HG02981 (cell line): ENCODE results near the gene TRIM7.
"Not testable (repeated sequence)": the region's sequence is repeated elsewhere in the genome, so short reads cannot be mapped to it uniquely, and the experiment has no call there.

Source experiments
- ATAC-seq: cut with Tn5 transposase; IDR thresholded peaks from one replicate; pipeline ENCODE4 v1.9.1; 2021; ENCODE audit warnings: mild to moderate bottlenecking, moderate library complexity; ENCODE audit not compliant: unreplicated experiment

TRIM7 gene

DNA sequence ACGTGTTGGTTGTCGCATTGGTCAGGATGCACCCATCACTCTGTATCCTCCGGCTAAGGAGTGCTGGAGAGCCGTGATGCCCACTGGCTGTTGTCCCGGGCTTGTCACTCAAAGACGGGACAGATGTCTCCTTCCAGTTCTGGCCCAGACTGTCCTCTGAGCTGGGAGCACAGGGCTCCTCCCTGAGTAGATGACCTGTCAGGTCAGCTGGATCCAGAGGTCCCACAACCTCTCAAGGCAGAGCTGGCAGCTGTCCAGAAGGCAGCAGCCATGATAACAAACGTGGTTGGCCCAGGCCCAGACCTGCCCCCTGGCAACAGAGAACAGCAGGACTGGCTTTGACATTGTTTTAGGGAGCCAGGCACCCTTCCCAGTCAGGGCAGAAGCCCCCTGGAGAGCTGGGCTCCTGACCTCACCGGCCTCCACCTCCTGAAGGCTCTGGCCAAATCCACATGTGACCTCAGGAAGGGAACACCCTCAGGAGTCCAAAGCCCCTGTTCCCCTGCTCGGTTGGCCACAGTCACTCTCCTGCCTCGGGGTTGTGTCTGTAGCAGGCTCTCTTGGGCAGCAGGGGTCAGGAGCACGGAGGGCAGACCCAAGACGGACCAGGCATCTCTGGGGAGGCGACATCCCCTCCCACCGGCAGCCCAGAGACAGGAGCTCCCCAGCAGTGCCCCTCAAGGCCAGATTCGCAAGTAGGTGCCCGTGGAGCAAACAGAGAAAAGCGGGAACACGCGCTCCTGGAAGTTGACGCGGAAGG, 10.3 kb downstream of the TRIM7 start:
- ATAC-seq = no peak

DNA sequence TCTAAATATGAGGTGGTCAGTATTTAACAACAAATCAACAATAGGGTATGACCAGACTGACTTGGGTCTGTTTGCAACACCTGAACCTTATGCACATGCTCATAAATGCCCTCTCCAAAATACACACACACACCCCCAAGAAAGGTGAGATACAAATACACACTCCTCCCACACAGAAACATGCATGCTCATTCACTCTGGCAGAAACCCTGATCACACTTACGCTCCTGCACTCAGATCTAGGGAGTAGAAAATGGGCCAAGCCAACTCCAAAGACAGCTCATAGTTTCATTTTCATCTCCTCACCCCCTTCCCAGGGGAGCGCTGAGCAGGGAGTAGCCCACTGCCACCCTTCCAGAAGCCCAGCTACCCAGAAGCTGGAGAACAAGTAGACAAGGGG, 11.3 kb downstream of the TRIM7 start:
- no peak for ATAC-seq

DNA sequence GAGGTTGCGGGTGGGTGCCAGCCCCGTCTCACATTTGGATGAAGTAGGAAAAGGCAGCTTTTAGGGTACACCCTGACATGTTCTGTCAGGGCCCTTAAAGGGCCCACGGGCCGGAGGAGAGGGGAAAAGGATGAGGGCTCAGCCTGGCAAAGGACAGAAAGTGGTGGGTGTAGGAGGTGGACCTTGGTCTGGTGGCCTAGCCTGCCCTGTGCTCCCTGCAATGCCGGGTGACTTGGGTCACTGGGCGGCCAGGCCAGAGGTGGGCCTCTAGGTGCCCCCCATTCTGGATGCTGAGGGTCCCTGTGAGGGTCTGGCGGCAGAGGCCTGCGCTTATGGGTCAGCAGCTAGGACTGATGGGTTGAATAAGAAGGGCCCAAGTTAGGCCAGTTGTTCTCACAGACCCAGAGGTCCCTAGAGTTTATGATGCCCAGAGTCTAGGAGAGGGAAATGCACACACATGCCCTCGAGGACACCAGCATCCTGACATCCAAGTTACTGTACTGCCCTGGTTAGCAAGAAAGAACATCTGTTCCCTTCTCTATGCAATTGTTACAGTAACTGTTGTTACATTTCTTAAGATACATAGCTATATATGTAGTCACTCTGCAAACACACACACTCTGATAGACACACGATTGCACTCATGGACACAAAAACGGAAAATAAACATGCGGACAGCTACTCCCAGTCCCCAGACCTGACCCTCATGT, 12.5 kb downstream of the TRIM7 start:
- ATAC-seq = no peak

DNA sequence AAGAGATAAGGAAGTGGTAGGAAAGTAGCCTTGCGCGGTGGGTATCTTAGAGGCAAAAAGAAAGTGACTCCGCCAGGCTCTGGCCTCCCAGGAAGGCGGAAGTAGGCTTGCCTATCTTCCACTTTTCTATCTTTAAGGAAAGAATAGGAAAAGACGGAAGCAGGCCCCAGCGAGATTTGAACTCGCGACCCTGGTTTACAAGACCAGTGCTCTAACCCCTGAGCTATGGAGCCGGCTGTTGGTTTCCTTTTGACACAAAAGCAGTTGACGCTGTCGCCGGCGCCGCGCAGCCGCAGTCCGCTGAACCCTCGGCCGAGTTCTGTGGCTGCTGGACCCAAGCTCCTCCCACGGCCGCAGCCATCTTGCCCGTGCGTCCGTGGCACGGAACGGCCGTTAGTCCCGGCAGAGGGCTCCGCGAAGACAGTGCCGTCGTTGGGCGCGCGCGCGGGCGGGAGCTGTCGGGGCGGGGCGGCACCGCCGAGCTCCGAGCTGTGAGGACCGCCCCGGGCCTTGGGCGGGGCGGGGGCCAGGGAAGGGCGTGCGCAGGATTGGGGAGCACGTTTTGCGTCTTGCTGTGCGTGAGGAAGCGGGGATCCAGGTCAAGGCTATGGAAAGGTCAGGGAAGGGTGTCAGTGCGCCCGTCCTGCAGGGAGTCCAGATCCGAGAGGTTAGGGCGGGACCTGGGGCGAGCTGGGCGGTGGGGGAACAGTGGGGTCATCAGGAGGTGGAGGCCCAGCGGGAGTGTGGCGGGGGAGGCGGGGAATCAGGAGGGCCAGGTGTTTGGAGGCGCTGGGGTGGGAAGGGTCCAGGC, 13.3 kb downstream of the TRIM7 start:
- ATAC-seq = peak; percentile 51

DNA sequence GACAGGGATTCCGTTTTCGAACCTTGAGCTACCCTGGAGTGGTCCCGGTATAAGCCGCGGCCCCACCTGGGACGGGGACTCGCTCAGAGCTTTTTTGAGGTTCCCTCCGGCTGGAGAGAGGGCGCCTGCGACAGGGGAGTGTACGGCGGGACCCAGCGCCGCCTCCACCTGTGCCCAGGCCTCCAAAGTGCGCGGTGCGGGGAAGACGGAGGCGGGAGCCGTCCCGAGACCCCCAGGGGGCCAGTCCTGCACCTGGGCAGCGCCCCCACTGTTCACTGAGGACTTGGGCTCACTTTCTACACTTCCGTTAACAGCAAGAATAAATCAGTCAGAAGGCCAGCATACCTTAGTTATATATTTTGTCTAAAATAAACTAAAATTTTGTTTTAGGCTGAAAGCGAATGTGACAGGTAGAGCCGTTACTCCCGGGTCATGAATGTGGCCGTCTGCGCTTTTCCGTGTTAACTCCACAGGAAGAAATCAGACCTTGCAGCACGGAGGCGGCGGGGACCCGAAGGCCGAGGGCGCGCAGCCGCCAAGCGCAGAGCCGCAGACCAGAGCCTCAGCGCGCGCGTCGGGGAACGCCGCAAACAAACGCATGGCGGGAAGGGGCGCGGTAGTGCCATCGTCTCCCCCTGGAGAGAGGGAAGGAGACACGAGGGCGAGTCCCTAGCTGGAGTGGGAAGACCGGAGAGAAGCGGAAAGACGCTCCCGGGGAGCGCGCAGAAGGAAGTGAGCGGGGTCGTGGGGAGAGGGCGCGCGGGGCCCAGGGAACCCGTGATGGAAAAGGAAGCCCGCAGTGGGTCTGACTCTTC, 14.1 kb downstream of the TRIM7 start:
- peak; percentile 4 for ATAC-seq

DNA sequence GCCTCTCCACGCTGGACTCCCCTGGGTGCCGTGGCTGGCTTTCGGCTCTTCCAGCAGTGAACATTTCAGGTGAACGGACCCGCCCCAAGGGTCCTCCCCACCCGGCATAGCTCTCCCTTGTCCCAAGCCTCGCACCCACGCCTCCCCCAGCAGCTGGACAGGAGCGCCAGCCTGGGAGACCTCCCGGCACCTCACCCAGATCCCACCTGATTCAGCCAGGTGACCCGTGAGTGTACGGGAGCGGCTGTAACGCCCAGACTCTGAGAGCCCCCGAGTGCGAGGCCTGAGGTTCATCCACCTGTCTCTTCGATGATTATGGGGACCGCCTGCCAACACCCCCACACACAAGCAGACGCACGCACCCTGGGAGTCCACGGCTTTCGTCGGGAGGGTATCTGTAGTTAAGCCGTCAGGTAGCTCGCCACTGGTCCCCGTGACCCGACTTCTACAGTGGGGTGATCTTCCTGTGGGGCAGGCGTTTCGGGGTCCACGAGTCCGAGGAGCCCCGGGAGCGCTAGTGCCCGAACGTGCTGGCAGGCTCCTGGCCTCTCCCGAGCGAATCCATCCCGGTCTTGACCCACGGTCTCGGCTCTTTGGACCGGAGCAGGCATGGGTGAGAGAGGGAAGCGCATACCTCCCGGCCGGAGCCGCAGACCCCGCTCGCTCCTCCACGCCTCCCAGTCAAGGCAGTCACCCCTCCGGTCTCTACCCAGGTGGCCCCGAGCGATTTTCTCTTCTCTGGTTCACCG, 14.9 kb downstream of the TRIM7 start:
- no peak for ATAC-seq

DNA sequence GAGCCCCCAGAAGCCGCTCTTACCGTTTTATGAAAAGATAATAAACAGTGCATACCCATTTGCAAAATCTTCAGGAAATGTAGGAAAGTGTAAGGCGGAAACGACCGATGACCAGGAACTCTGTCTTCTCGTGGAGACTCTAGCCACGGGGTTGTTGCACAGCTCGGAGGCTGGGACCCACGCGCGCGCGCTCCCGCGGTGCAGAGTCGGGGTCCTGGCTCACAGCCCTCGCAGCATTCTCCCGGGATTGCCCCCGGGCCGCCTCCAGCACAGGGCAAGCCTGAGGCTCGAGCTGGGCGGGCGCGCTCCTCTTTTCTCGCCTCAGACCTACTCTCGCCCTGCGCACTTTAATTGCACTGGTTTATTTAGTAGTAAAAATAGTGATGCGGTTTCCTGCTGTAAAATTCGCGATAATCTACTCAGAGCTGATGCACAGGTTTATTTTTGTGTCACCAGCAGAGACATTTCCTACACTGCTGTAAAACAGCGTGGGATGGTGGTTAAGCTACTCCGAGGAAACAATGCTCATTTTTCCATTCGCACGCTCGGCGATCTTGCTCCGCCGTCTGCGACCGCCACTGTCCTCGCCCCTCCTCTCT, 15.5 kb downstream of the TRIM7 start:
- no peak for ATAC-seq

DNA sequence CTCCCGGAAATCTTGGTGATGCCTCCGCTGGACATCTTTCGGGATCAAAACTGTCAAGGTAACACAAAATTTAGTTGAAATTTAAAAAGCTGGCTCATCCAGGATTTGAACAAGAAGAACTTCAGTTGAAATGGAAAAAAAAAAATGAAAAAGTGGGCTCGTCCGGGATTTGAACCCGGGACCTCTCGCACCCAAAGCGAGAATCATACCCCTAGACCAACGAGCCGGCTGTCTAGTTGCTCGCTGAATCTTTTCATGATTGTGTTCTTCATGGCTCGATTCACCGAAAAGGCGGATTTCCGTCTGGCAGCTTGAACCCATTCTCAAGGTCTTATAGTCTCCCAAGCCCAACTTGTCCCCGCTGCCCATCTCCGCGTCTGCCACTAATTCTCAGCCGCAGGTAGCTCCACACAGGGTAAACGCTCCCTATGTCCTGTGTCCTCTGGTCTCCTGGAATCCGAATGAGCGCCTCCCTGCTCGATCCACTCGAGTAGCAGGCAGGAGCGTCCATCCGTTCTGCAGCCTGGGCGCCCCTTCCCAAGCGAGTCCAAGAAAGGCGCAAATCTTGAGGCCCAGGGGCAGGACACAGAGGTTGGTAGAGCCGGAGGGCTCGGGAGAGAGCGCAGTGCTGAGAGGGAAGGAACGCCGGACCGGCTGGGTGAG, 16.2 kb downstream of the TRIM7 start:
- ATAC-seq = no peak

DNA sequence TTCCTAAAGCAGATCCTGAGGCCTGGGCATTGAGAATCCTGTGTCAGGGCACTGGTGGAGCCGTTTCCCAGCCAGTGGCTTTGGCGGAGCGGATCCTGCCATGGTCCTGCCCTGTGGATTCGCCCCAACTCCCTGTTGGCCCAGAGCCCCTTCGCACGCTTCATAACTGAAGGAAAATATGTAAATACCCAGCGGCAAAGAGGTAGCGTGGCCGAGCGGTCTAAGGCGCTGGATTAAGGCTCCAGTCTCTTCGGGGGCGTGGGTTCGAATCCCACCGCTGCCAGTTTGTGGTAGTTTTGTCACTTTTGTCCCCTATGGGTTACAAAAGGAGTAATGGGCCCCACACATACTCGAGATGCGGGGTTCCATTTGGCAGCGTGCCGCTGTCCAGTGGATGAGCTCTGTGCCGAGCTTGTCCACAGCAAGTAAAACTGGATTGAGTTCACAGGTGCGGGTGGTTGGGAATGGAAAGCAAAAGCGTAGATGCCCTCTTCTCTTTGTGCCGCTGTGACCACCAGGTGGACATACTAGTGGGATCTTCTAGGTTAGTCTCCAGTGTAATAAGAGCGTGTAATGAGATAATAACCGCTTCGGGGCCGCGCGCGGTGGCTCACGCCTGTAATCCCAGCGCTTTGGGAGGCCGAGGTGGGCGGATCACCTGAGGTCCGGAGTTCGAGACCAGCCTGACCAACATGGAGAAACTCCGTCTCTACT, 17.3 kb downstream of the TRIM7 start:
- no peak for ATAC-seq

DNA sequence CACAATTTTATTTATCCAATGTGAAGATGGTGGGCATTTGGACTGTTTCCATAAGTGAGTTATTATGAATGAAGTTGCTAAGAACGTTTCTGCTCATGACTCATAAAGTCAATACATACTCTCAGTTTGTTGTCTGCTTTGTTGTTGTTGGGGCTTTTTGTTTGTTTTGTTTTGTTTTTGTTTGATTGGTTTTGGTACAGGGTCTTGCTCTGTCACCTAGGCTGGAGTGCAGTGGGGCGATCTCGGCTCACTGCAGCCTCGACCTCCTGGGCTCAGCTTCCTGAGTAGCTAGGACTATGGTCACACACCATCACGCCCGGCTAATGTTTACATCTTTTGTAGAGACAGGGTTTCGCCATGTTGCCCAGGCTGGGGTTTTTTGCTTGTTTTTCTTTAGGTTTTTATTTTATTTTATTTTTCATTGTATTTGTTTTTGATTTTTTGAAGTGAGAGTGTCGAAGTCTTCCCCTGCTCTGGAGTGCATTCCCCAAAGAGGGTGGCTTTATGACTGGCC, 18.0 kb downstream of the TRIM7 start:
- ATAC-seq = no peak

DNA sequence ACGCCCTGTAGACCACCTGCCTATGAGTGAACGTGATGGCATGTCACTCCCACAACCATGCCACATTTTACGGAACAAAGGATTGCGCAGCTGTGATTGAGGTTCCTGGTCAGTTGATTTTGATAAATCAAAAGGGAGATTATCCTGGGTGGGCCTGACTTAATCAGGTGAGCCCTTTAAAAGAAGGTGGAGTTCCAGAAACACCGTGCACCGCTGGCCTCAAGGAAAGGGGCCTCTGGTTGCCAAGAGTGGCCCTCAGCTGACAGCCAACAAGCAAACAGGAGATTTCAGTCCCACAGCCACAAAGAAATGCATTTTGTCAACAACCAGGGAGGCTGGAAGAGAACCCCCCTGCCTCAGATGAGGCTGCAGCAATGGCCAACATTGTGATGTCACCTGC, 19.0 kb downstream of the TRIM7 start:
- no peak for ATAC-seq

DNA sequence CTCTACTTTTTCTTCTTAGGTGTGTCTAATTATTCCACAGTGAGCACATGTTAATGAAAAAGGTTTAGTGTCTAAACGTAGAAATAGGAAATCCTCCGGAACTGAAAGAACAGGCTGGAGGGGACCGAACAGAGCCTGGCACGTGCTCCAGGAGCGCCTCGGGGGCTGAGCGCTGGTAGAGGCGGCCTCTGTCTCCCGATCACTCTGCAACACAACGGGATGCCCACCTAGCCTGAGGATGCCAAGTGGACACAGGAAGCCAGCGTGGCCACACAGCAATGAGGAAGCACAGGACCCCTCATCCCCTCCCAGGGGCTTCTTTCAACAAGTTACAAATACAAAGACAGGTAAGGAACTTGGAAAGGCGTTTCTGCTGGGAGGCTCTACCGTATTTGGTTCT, 19.4 kb downstream of the TRIM7 start:
- ATAC-seq = no peak

DNA sequence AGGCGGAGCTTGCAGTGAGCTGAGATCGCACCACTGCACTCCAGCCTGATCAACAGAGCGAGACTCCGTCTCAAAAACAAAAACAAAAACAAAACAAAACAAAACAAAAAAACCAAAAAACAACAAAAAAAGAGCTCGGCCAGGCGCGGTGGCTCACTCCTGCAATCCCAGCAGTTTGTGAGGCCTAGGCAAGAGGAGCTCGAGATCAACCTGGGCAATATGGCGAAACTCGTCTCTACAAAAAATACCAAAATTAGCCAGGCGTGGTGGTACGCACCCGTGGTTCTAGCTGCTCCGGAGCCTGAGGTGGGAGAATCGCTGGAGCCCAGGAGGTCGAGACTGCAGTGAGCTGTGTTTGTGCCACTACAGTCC, 20.2 kb downstream of the TRIM7 start:
- no peak for ATAC-seq

DNA sequence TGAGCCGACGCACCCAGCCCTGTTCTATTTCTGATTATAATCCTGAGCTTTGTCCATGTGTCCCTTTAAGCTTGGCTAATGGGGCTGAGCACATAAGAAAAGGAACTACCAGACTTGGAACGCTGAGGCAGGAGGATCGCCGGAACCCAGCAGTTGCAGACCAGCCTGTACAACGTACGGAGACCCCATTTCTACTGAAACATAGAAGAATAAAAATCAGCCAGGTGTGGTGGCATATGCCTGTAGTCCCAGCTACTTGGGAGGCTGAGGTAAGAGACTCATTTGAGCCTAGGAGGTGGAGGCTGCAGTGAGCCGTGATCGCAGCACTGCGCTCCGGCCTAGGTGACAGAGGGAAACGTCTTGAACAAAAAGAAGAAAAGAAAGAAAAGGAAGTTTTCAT, 22.3 kb downstream of the TRIM7 start:
- no peak for ATAC-seq

DNA sequence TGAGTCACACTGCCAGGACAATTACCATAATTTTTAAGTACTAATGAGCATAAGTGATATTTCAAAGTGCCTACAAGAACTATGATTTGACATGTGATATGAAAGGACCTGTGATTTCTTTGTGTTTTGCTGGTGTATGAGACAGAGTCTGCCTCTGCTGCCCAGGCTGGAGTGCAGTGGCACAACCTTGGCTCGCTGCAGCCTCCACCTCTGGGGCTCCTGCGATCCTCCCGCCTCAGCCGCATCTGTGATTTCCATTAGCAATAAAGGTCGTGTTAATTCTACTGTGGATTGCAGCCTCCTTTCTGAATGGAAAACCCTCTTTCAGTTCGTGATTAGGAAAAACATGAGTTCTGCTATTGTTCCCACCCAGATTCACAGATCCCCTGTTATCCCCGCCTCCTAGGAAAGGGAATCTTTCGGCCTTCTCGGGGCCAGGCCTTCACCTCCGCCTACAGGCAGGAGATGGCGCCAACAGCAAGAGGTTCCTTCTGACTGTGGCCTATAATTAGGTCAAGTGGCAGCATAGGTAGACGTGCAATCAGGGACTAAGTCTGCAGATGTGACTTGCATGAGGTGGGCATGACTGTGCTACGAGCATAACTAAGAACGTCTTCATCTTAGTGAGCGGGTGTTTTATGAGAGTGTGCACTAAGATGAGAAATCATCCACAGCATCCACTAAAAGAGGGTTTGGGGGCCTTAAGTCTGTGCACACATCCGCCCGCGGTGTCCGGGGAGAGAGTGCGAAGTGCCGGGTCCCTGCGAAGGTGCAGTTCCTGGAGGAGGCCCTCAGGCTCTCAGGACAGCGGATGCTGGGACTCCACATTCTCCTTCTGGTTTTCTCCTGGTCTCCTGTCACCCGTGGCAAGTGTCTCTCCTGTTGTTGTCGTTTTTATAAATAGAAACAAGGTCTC, 23.1 kb downstream of the TRIM7 start:
- peak; percentile 41 for ATAC-seq

DNA sequence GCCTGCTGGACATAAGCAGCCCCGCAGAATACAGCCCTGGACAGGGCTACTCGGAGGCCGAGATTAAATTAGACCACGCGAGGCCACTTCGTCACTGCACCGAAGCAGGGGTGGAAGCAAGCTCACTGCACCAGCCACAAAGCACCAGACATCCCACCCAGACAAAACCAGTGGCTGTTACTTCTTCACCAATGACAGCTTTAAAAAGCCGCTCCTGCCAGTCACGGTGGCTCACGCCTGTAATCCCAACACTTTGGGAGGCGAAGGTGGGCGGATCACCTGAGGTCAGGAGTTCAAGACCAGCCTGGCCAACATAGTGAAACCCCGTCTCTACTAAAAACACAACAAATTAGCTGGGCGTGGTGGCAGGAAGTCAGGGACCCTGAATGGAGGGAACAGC, 27.4 kb downstream of the TRIM7 start:
- not testable (repeated sequence) for ATAC-seq

DNA sequence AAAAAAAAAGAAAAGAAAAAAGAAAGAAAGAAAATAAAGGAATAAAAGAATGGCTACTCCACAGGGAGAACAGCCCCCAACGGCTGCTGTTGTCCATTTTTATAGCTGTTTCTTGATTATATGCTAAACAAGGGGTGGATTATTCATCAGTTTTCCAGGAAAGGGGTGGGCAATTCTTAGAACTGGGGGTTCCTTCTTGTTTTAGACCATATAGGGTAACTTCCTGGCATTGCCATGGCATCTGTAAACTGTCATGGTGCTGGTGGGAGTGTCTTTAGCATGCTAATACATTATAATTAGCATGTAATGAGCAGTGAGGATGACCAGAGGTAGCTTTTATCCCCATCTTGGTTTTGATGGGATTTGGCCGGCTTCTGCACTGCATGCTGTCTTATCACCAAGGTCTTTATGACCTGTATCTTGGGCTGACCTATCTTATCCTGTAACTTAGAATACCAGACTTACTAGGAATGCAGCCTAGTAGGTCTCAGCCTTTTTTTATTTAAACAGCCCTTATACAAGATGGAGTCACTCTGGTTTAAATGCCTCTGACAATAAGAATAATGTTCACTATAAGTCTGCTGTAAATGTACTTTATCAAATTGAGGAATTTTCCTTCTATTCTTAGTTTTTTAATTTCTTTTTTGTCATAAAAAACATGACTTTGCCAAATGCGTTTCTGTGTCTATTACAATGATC, 28.6 kb downstream of the TRIM7 start:
- no peak for ATAC-seq
